Ishikawa (cell line): ENCODE data around the gene KCNC2.

Experiments
- CEBPB ChIP-seq: IDR thresholded peaks from 2 replicates; pipeline ENCODE4 v1.6.1; 2012
- CREB1 ChIP-seq: IDR thresholded peaks from 2 replicates; pipeline ENCODE4 v1.6.1; 2012; ENCODE audit warnings: low read depth
- EP300 ChIP-seq: IDR thresholded peaks from 2 replicates; pipeline ENCODE4 v1.6.1; 2012; ENCODE audit warnings: borderline replicate concordance
- MAX ChIP-seq: IDR thresholded peaks from 2 replicates; pipeline ENCODE4 v1.6.1; 2012
- NFIC ChIP-seq: IDR thresholded peaks from 2 replicates; pipeline ENCODE4 v1.6.1; 2012
- RAD21 ChIP-seq: IDR thresholded peaks from 2 replicates; pipeline ENCODE4 v1.6.1; 2012; ENCODE audit warnings: low read depth
- REST ChIP-seq: IDR thresholded peaks from 2 replicates; pipeline ENCODE4 v1.6.1; 2012; ENCODE audit warnings: low read depth, mild to moderate bottlenecking
- TAF1 ChIP-seq: IDR thresholded peaks from 2 replicates; pipeline ENCODE4 v1.6.1; 2012; ENCODE audit warnings: low read depth, mild to moderate bottlenecking
- TCF12 ChIP-seq: IDR thresholded peaks from 2 replicates; pipeline ENCODE4 v1.6.1; 2012; ENCODE audit warnings: low read depth
- YY1 ChIP-seq: IDR thresholded peaks from 2 replicates; pipeline ENCODE4 v1.6.1; 2012; ENCODE audit warnings: low read depth
- ZBTB7A ChIP-seq: IDR thresholded peaks from 2 replicates; pipeline ENCODE4 v1.6.1; 2012; ENCODE audit warnings: low read depth

GRCh38 chr12:75184516-75184915, 25.1 kb downstream of the KCNC2 start:
- TF ChIP-seq NFIC (no peak), CREB1 (no peak), ZBTB7A (no peak), YY1 (no peak), MAX (no peak), RAD21 (no peak), REST (no peak), EP300 (no peak), TAF1 (no peak), TCF12 (no peak), CEBPB (no peak)
